K562 (cell line): ENCODE data around the gene UNC50. TPM values are rescaled to one million over a fixed set of nuclear protein-coding genes. Genes with fewer than 3 reads are reported as not detected.

Source experiments
- BRD4 ChIP-seq: fragments of 200-600 bp; sonication (generic); IDR thresholded peaks from 2 replicates; pipeline ENCODE4 v1.6.1; 2017; ENCODE audit warnings: inconsistent platforms
- FOSL1 ChIP-seq: fragments of 200-800 bp; sonication (Bioruptor generic); conservative IDR thresholded peaks from 2 replicates; pipeline ENCODE4 v1.6.1; 2016; ENCODE audit warnings: missing genetic modification characterization, missing compliant biosample characterization
- FOXJ2 ChIP-seq: fragments of 200-800 bp; sonication (Bioruptor generic); IDR thresholded peaks from 2 replicates; pipeline ENCODE4 v1.6.1; 2016; ENCODE audit warnings: missing genetic modification characterization, missing compliant biosample characterization
- GABPB1 ChIP-seq: sonication (generic); formaldehyde crosslinking; IDR thresholded peaks from 2 replicates; pipeline ENCODE4 v1.8.0; 2022; ENCODE audit warnings: mild to moderate bottlenecking, missing genetic modification reagents
- MAFF ChIP-seq: IDR thresholded peaks from 2 replicates; pipeline ENCODE4 v1.6.1; 2012; ENCODE audit warnings: low read length, improper control_type of control experiment
- NFATC3 ChIP-seq: fragments of 450-650 bp; IDR thresholded peaks from 2 replicates; pipeline ENCODE4 v1.6.1; 2017; ENCODE audit warnings: mild to moderate bottlenecking
- NRF1 ChIP-seq, 2 experiments: fragments of 450-650 bp; IDR thresholded peaks in 1 of 2; conservative IDR thresholded peaks in 1 of 2; 2 replicates each; pipeline ENCODE4 v1.6.1; 2014; ENCODE audit warnings: mild to moderate bottlenecking in 2 of 2
- RAD21 ChIP-seq, 2 experiments: fragments of 250-450 bp in 1 of 2; fragments of 450-650 bp in 1 of 2; sonication (Bioruptor Pico) in 1 of 2; formaldehyde crosslinking in 1 of 2; IDR thresholded peaks in 1 of 2; conservative IDR thresholded peaks in 1 of 2; 2 replicates each; pipeline versions ENCODE4 v1.4.0 to v1.8.0; 2020 to 2022; ENCODE audit warnings: mild to moderate bottlenecking in 2 of 2, moderate library complexity in 1 of 2
- RBM25 ChIP-seq: fragments of 200-400 bp; formaldehyde crosslinking; IDR thresholded peaks from 2 replicates; pipeline ENCODE4 v1.6.1; 2018; ENCODE audit warnings: low read length, low read depth, moderate library complexity; ENCODE audit not compliant: severe bottlenecking
- RFX5 ChIP-seq: IDR thresholded peaks from 2 replicates; pipeline ENCODE4 v1.6.1; 2011; ENCODE audit warnings: low read depth, mild to moderate bottlenecking, improper control_type of control experiment, low read length
- SMAD3 ChIP-seq: fragments of 450-650 bp; formaldehyde crosslinking; conservative IDR thresholded peaks from 2 replicates; pipeline ENCODE4 v1.4.0; 2020; ENCODE audit warnings: mild to moderate bottlenecking
- TAF7 ChIP-seq: fragments of 450-650 bp; IDR thresholded peaks from 2 replicates; pipeline ENCODE4 v1.6.1; 2016; ENCODE audit warnings: missing genetic modification characterization, missing compliant biosample characterization
- TEAD1 ChIP-seq, 2 experiments: fragments of 450-650 bp in 1 of 2; sonication (generic) in 1 of 2; formaldehyde crosslinking; IDR thresholded peaks; 2 replicates each; pipeline versions ENCODE4 v1.4.0 to v1.8.0; 2020 to 2022; ENCODE audit warnings: mild to moderate bottlenecking in 2 of 2, missing genetic modification reagents in 1 of 2
- YY1 ChIP-seq, 3 experiments: IDR thresholded peaks; 2 replicates each; pipeline ENCODE4 v1.6.1; 2011; ENCODE audit warnings: low read length in 2 of 3, mild to moderate bottlenecking in 2 of 3, moderate library complexity in 2 of 3, borderline replicate concordance in 1 of 3, control low read depth in 1 of 3, low read depth in 1 of 3; ENCODE audit not compliant: insufficient read depth in 3 of 3, insufficient replicate concordance in 2 of 3, control insufficient read depth in 1 of 3, insufficient read length in 1 of 3; ENCODE audit errors: extremely low read depth in 1 of 3
- ZFP30 ChIP-seq: fragments of 250-450 bp; sonication (Bioruptor Pico); IDR thresholded peaks from 2 replicates; pipeline ENCODE4 v1.8.0; 2022; ENCODE audit warnings: moderate library complexity, mild to moderate bottlenecking, inconsistent platforms, borderline replicate concordance
- ZFP36 ChIP-seq: fragments of 150-350 bp; IDR thresholded peaks from 2 replicates; pipeline ENCODE4 v1.6.1; 2018; ENCODE audit warnings: low read length, low read depth; ENCODE audit not compliant: partially characterized antibody
- ZNF551 ChIP-seq: fragments of 250-450 bp; sonication (Bioruptor Pico); IDR thresholded peaks from 2 replicates; pipeline ENCODE4 v1.5.0; 2021; ENCODE audit warnings: mild to moderate bottlenecking, moderate library complexity
- ZNF586 ChIP-seq: fragments of 450-650 bp; formaldehyde crosslinking; conservative IDR thresholded peaks from 2 replicates; pipeline ENCODE4 v1.4.0; 2020; ENCODE audit warnings: mild to moderate bottlenecking, moderate library complexity
- polyA plus RNA-seq, 8 experiments: library from polyadenylated mRNA; depleted of rRNA in 4 of 8; stranded (reverse) in 5 of 8; unstranded in 3 of 8; fragments of >200 nt; fragmentation: Nextera tagmentation in 2 of 8; fragmentation: Illumina TruSeq in 1 of 8; extraction: Ambion mirVana in 2 of 8; extraction: Trizol in 1 of 8; gene quantifications; 2 replicates each; pipeline versions ENCODE4 v1.2.1 to v1.2.3, GENCODE V29; 2011 to 2014; ENCODE audit warnings: inconsistent platforms in 1 of 8, missing spikeins in 1 of 8
- total RNA-seq, 7 experiments: library from RNA; depleted of rRNA in 6 of 7; stranded (reverse); fragments of >200 nt in 6 of 7; fragmentation: Illumina TruSeq in 2 of 7; extraction: Trizol in 2 of 7; gene quantifications; 2 replicates each; pipeline versions ENCODE4 v1.2.1 to v1.2.3, GENCODE V29; 2011 to 2021; ENCODE audit warnings: low replicate concordance in 1 of 7
- TF ChIP-seq, protein P1 (sequence below): IDR thresholded peaks from 2 replicates; pipeline ENCODE4 v1.6.1; 2014; ENCODE audit warnings: antibody characterized with exemption
- TF ChIP-seq, protein P2 (sequence below), 2 experiments: fragments of 200-800 bp in 1 of 2; sonication (Bioruptor generic) in 1 of 2; sonication (generic) in 1 of 2; formaldehyde crosslinking in 1 of 2; IDR thresholded peaks in 1 of 2; conservative IDR thresholded peaks in 1 of 2; 2 replicates each; pipeline versions ENCODE4 v1.5.0 to v1.6.1; 2016 to 2020; ENCODE audit warnings: missing compliant biosample characterization in 1 of 2, missing genetic modification characterization in 1 of 2, missing genetic modification reagents in 1 of 2
- TF ChIP-seq, protein P3 (sequence below): sonication (generic); formaldehyde crosslinking; IDR thresholded peaks from 2 replicates; pipeline ENCODE4 v1.8.1; 2023; ENCODE audit warnings: mild to moderate bottlenecking, missing genetic modification reagents, moderate library complexity

Gene UNC50
- total and polyA plus RNA-seq, 9 of the 15 experiments (the other 6 are each of a cell fraction or from before 2014, with no cell fraction given) = 30.0 to 52.9 (median 35.9) TPM

DNA sequence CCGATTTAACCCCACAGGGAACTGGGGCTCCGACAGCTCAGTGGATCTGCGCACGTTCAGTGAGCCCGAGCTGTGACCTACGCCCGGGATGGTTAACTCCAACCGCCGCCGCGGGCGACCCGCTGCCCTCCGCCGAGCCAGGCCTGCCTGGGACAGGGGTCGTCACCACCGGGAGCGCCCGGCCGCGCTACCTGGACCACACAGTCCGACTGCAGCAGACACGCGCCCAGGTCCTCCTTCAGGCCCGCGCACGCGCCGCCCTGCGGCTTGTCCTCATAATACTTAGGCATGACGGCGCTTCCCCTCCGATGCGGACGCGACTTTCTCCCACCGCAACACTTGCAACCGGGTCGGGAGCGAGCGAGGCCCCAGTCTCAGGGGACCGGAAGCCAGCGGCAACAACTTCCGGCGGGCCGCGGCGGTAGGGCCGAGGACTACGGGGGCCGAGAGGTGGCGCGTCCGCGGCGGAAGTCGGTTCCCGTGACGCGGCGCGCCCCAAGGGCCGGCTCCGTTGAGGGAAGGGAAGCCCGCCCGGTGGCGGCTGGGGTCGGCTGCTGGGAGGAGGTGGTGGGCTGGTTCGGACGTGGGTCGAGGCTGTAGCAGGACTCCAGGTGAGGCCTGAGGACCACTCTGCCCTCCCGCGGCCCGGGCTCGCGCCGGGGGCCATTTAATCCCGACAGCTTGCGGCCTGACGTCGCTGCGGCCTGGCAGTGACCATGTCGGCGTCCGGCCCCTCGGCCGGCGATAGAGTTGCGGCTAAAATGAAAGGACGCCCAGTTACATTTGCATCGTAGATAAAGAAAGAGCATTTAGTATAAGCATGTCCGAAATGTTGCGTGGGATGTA lies at the start of gene UNC50, which contains the start of gene COA5 (continued):
- no peak for TF ChIP-seq RAD21 (CRISPR knock-in tag; conservative IDR thresholded peaks at IDR 0.05 in 1 of 2, IDR thresholded peaks at IDR 0.05 in 1 of 2)
- TF ChIP-seq RBM25 = no peak
- TF ChIP-seq, protein P1, sequence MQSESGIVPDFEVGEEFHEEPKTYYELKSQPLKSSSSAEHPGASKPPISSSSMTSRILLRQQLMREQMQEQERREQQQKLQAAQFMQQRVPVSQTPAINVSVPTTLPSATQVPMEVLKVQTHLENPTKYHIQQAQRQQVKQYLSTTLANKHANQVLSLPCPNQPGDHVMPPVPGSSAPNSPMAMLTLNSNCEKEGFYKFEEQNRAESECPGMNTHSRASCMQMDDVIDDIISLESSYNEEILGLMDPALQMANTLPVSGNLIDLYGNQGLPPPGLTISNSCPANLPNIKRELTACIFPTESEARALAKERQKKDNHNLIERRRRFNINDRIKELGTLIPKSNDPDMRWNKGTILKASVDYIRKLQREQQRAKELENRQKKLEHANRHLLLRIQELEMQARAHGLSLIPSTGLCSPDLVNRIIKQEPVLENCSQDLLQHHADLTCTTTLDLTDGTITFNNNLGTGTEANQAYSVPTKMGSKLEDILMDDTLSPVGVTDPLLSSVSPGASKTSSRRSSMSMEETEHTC = no peak
- TF ChIP-seq, protein P2, sequence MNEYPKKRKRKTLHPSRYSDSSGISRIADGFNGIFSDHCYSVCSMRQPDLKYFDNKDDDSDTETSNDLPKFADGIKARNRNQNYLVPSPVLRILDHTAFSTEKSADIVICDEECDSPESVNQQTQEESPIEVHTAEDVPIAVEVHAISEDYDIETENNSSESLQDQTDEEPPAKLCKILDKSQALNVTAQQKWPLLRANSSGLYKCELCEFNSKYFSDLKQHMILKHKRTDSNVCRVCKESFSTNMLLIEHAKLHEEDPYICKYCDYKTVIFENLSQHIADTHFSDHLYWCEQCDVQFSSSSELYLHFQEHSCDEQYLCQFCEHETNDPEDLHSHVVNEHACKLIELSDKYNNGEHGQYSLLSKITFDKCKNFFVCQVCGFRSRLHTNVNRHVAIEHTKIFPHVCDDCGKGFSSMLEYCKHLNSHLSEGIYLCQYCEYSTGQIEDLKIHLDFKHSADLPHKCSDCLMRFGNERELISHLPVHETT (CRISPR knock-in tag; conservative IDR thresholded peaks at IDR 0.05 in 1 of 2, IDR thresholded peaks at IDR 0.05 in 1 of 2) = peak in 1 of 2 experiments; percentile 90; a peak in 2 of 4 replicates
- TF ChIP-seq ZFP30 = no peak
- TF ChIP-seq, protein P3, sequence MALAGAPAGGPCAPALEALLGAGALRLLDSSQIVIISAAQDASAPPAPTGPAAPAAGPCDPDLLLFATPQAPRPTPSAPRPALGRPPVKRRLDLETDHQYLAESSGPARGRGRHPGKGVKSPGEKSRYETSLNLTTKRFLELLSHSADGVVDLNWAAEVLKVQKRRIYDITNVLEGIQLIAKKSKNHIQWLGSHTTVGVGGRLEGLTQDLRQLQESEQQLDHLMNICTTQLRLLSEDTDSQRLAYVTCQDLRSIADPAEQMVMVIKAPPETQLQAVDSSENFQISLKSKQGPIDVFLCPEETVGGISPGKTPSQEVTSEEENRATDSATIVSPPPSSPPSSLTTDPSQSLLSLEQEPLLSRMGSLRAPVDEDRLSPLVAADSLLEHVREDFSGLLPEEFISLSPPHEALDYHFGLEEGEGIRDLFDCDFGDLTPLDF = peak; percentile 36; the same call in 1 of the 2 replicates
- peak; percentile 76 for TF ChIP-seq TAF7
- no peak for TF ChIP-seq MAFF
- peak in 1 of 2 experiments; percentile 15; a peak in 1 of 4 replicates for TF ChIP-seq TEAD1 (CRISPR knock-in tag; IDR thresholded peaks at IDR 0.05)
- no peak for TF ChIP-seq RFX5
- TF ChIP-seq FOSL1 (tag) = peak; percentile 30; the same call in 1 of the 2 replicates
- TF ChIP-seq YY1 (IDR thresholded peaks at IDR 0.05; ENCODE audit: borderline replicate concordance in 1 of 3, control insufficient read depth in 1 of 3, extremely low read depth in 1 of 3, insufficient read depth in 3 of 3, insufficient read length in 1 of 3, insufficient replicate concordance in 2 of 3, low read depth in 1 of 3, low read length in 2 of 3) = peak in 2 of 3 experiments; percentile 77 to 84
- no peak for TF ChIP-seq NFATC3
- no peak for TF ChIP-seq ZFP36
- TF ChIP-seq ZNF551 = no peak
- no peak for TF ChIP-seq ZNF586 (CRISPR knock-in tag)
- peak; percentile 86 to 88 for TF ChIP-seq NRF1 (conservative IDR thresholded peaks at IDR 0.05 in 1 of 2, IDR thresholded peaks at IDR 0.05 in 1 of 2)
- TF ChIP-seq FOXJ2 (tag) = peak; percentile 63; the same call in 1 of the 2 replicates
- no peak for TF ChIP-seq SMAD3 (CRISPR knock-in tag)
- peak; percentile 98 for TF ChIP-seq GABPB1 (CRISPR knock-in tag)
- TF ChIP-seq BRD4 = peak; percentile 90
